ENCODE results near the gene VEZF1. TPM values are rescaled to one million over a fixed set of nuclear protein-coding genes. Genes with fewer than 3 reads are reported as not detected.

The VEZF1 gene
- total and polyA plus RNA-seq, 2 experiments from 2014 or later, result 20.9 to 57.3 TPM

GRCh38 chr17:58010067-58010799, 22.2 kb upstream of the VEZF1 start:
- TF ChIP-seq, protein P1, sequence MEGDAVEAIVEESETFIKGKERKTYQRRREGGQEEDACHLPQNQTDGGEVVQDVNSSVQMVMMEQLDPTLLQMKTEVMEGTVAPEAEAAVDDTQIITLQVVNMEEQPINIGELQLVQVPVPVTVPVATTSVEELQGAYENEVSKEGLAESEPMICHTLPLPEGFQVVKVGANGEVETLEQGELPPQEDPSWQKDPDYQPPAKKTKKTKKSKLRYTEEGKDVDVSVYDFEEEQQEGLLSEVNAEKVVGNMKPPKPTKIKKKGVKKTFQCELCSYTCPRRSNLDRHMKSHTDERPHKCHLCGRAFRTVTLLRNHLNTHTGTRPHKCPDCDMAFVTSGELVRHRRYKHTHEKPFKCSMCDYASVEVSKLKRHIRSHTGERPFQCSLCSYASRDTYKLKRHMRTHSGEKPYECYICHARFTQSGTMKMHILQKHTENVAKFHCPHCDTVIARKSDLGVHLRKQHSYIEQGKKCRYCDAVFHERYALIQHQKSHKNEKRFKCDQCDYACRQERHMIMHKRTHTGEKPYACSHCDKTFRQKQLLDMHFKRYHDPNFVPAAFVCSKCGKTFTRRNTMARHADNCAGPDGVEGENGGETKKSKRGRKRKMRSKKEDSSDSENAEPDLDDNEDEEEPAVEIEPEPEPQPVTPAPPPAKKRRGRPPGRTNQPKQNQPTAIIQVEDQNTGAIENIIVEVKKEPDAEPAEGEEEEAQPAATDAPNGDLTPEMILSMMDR (IDR thresholded peaks at IDR 0.05; ENCODE audit: poor library complexity), result no peak
- no peak for TF ChIP-seq EZH2 (IDR thresholded peaks at IDR 0.05; ENCODE audit: borderline replicate concordance)
- TF ChIP-seq EZH2phosphoT487 (IDR thresholded peaks at IDR 0.05; ENCODE audit: low read depth, severe bottlenecking, unreplicated experiment), result no peak
- no peak overlapping the region for H2AFZ ChIP-seq
- no peaks in the 10 kb centered on the region for H3K9me2 ChIP-seq (replicated peaks; ENCODE audit: insufficient read depth)
- H4K20me1 ChIP-seq (ENCODE audit: insufficient read depth, poor library complexity, severe bottlenecking), result peaks cover 12% of the 10 kb centered on the region
- H3K36me3 ChIP-seq (replicated peaks; ENCODE audit: insufficient read depth, low read depth), result no peaks in the 10 kb centered on the region
- no peaks in the 10 kb centered on the region for H3K9me3 ChIP-seq (ENCODE audit: low read depth)
- H3K4me3 ChIP-seq, result no peak overlapping the region
- no peak overlapping the region for H3K4me2 ChIP-seq
- no peak for DNase-seq (ENCODE audit: low spot score)
- H3K4me1 ChIP-seq (ENCODE audit: insufficient read depth), result peaks cover 7% of the 10 kb centered on the region
- no peak overlapping the region for H3K27ac ChIP-seq
- 96% methylated on average over 10 of the region's 10 CpGs for WGBS (ENCODE audit: low lambda C conversion rate, missing lambda C conversion rate)
- peaks cover 28% of the 10 kb centered on the region for H3K79me2 ChIP-seq
- no peaks in the 10 kb centered on the region for H3K27me3 ChIP-seq

DNA sequence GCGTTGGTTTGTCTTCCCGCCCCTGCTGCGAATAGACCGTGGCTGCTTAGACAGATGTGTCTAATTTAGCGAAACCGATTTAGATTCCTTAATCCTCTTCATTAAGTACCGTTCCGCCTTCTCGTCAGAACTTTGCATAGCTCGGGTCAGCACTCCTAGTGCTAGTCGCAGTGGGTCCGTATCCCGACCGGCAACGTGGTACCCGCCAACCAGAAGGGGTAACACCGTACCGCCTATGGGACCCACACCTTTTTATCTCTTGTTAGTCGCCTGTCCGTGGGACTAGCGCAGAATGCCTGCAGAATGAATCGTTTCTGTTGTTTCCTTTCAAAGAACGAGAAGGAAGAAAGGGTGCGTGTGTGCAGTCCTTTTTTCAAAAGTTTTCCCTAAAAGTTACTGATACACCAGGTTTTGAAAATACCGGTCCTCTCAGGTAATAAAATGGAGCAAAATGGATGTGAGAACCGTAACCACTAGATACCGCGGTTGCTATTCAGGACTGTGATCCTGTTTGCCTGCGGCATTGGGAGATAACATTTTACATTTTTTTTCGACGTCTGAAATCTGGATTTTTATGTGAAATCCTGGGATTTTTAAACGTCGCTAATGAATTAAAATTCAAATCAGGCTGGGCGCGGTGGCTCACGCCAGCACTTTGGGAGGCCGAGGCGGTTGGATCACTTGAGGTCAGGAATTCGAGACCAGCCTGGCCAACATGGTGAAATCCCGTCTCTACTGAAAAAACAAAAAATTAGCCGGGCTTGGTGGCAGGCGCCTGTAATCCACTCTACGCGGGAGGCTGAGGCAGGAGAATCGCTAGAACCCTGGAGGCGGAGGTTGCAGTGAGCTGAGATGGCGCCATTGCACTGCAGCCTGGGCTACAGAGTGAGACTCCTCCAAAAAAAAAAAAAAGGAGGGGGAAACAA, 20.0 kb upstream of the VEZF1 start:
- Histone ChIP-seq H3K9me2 (replicated peaks; ENCODE audit: insufficient read depth) (no peaks in the 10 kb centered on the region), H4K20me1 (ENCODE audit: insufficient read depth, poor library complexity, severe bottlenecking) (peaks cover 33% of the 10 kb centered on the region), H3K79me2 (peaks cover 50% of the 10 kb centered on the region), H2AFZ (peak overlapping the region; percentile 46), H3K4me1 (ENCODE audit: insufficient read depth) (peaks cover 24% of the 10 kb centered on the region), H3K4me2 (peak overlapping the region; percentile 92), H3K27ac (peak overlapping the region; percentile 99), H3K4me3 (peak overlapping the region; percentile 63), H3K36me3 (replicated peaks; ENCODE audit: insufficient read depth, low read depth) (peaks cover 8% of the 10 kb centered on the region), H3K27me3 (no peaks in the 10 kb centered on the region), H3K9me3 (ENCODE audit: low read depth) (no peaks in the 10 kb centered on the region)
- TF ChIP-seq, protein P1 (IDR thresholded peaks at IDR 0.05; ENCODE audit: poor library complexity), result no peak
- 26% methylated on average over 47 of the region's 47 CpGs for WGBS (ENCODE audit: low lambda C conversion rate, missing lambda C conversion rate)
- DNase-seq (ENCODE audit: low spot score), result no peak

- Histone ChIP-seq H3K4me1 (ENCODE audit: insufficient read depth) (peaks cover 29% of the 10 kb centered on the region), H4K20me1 (ENCODE audit: insufficient read depth, poor library complexity, severe bottlenecking) (peaks cover 42% of the 10 kb centered on the region), H3K9me3 (ENCODE audit: low read depth) (no peaks in the 10 kb centered on the region), H3K79me2 (peaks cover 59% of the 10 kb centered on the region), H3K36me3 (replicated peaks; ENCODE audit: insufficient read depth, low read depth) (peaks cover 12% of the 10 kb centered on the region), H2AFZ (peak within 1 kb of the TSS; percentile 54), H3K4me2 (peak within 1 kb of the TSS; percentile 92), H3K27me3 (no peaks in the 10 kb centered on the region), H3K4me3 (peak within 1 kb of the TSS; percentile 90), H3K9me2 (replicated peaks; ENCODE audit: insufficient read depth) (no peaks in the 10 kb centered on the region), H3K27ac (peak within 1 kb of the TSS; percentile 99)
- TF ChIP-seq, protein P1 (IDR thresholded peaks at IDR 0.05; ENCODE audit: poor library complexity), result no peak
- no peak for TF ChIP-seq EZH2phosphoT487 (IDR thresholded peaks at IDR 0.05; ENCODE audit: low read depth, severe bottlenecking, unreplicated experiment)
- DNase-seq (ENCODE audit: low spot score), result peak; percentile 99
- WGBS (ENCODE audit: low lambda C conversion rate, missing lambda C conversion rate), result under 1% methylated on average over 86 of the region's 86 CpGs
Measured at GRCh38 chr17:58006924-58007780, 19.1 kb upstream of the VEZF1 start, which contains the start of gene SRSF1. SRSF1 (minus strand) TSS chr17:58007246; CDS start chr17:58007137, 109 bp downstream.
